Right lobe of liver (tissue), 4 donors: Measurements from ENCODE around the gene FBXO31.

ENCODE experiments used
- POLR2A ChIP-seq: fragments of 450-650 bp; IDR thresholded peaks from one replicate; pipeline ENCODE4 v1.6.1; 2017; ENCODE audit warnings: antibody characterized with exemption, mild to moderate bottlenecking
- TF ChIP-seq, protein P1 (sequence below), 4 donors: fragments of 200-600 bp in 3 of 4; fragments of 450-650 bp in 1 of 4; IDR thresholded peaks; one replicate each; pipeline versions ENCODE4 v1.5.1 to v1.8.0; 2016 to 2022; ENCODE audit warnings: antibody characterized with exemption in 4 of 4, mild to moderate bottlenecking in 2 of 4
- donor health status: DM: no; HTN: no; CAD: no.
- donor health status: DM: no; HTN: no; CAD: no.
- donor health status: DM: no; HTN: yes; CAD: no.

GRCh38 chr16:87376660-87377059 lies 6.9 kb downstream of the FBXO31 start:
- TF ChIP-seq, protein P1, sequence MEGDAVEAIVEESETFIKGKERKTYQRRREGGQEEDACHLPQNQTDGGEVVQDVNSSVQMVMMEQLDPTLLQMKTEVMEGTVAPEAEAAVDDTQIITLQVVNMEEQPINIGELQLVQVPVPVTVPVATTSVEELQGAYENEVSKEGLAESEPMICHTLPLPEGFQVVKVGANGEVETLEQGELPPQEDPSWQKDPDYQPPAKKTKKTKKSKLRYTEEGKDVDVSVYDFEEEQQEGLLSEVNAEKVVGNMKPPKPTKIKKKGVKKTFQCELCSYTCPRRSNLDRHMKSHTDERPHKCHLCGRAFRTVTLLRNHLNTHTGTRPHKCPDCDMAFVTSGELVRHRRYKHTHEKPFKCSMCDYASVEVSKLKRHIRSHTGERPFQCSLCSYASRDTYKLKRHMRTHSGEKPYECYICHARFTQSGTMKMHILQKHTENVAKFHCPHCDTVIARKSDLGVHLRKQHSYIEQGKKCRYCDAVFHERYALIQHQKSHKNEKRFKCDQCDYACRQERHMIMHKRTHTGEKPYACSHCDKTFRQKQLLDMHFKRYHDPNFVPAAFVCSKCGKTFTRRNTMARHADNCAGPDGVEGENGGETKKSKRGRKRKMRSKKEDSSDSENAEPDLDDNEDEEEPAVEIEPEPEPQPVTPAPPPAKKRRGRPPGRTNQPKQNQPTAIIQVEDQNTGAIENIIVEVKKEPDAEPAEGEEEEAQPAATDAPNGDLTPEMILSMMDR (IDR thresholded peaks at IDR 0.05), result no peak
- no peak for TF ChIP-seq POLR2A
